GM12864 (cell line): ENCODE results near the gene MYF5.

Experiments
- DNase-seq: peaks from one replicate; pipeline ENCODE4 v3.0.0-alpha.2; 2011; ENCODE audit warnings: low read depth
- H3K4me3 ChIP-seq: 2 replicates; pipeline ENCODE4 v1.5.1; 2011; ENCODE audit warnings: mild to moderate bottlenecking, low read depth, low read length, control low read depth
- TF ChIP-seq, protein P1 (sequence below): IDR thresholded peaks from 2 replicates; pipeline ENCODE4 v1.5.1; 2011; ENCODE audit warnings: low read depth, mild to moderate bottlenecking, moderate library complexity, low read length, control low read depth, inconsistent platforms; ENCODE audit errors: missing control alignments

The MYF5 gene

DNA sequence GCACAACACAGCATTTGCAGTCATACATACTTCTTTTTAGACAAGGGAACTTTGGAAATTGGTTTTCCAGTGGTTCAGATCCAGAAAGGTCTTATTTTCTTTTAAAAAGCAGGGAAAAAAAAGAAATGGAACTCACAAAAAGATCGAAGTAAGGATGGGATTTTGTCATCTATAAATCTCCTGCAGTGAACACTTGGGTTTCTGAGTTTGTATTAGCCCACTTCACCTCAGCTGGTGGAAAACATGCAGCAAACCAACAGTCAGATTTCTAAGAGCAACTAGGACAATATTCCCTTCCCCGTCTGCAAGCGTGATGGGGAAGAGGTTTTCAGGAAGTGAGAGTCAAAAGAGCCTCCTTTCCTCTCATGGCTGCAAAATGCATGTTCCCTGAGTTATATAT lies 4.6 kb downstream of the MYF5 start:
- DNase-seq: no peak
- TF ChIP-seq, protein P1, sequence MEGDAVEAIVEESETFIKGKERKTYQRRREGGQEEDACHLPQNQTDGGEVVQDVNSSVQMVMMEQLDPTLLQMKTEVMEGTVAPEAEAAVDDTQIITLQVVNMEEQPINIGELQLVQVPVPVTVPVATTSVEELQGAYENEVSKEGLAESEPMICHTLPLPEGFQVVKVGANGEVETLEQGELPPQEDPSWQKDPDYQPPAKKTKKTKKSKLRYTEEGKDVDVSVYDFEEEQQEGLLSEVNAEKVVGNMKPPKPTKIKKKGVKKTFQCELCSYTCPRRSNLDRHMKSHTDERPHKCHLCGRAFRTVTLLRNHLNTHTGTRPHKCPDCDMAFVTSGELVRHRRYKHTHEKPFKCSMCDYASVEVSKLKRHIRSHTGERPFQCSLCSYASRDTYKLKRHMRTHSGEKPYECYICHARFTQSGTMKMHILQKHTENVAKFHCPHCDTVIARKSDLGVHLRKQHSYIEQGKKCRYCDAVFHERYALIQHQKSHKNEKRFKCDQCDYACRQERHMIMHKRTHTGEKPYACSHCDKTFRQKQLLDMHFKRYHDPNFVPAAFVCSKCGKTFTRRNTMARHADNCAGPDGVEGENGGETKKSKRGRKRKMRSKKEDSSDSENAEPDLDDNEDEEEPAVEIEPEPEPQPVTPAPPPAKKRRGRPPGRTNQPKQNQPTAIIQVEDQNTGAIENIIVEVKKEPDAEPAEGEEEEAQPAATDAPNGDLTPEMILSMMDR: no peak
- no peak overlapping the region for H3K4me3 ChIP-seq

DNA sequence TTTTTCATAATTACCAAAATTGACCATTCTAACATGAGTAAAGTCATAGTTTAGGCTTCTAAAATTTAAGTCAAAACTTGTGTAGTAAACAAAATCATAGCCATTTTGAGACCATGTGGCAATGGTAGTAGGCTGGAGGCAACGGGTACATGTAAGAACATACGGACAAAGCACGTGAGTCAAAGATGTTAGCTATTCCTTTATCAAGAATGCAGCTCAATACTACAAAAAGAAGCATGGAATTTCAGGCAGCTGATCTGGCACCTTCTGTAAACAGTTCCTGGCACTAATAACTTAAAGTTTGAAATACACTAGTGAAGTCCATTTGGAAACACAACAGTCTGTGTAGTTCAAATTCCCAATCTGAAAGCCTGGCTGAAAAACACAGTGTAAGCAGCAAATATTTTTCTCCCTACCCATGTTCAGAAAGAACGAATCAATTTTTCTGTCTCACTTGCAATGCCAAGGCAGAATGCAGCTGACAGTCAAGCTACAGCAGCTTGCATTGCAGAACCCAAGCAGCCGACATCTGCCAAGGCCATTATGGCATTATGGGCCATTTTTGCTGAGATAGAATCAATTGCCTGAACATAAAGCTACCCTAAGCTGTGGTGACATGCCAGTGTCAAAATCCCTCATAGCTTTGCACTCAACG lies 29.3 kb downstream of the MYF5 start:
- TF ChIP-seq, protein P1: no peak
- no peak overlapping the region for H3K4me3 ChIP-seq
- DNase-seq: no peak

DNA sequence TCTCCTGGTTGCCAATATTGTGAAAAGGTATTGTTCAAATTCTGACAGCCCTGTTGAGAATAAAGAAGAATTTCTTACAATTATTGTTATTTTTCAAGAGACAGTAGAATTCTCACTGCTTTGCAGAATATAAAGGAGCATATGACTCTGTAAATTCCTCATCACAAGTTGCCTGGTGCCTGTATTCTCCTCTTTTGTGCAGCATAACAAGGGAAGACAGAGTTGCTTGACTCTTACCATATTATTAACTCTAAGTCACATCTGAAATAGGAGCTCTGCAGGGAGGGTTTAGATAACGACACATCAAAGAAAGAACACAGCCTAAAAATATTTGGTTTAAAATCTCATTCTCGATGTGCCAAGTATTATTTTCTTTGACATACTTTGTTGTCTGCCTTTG lies 31.1 kb downstream of the MYF5 start:
- H3K4me3 ChIP-seq: no peak overlapping the region
- DNase-seq: no peak
- TF ChIP-seq, protein P1: no peak

DNA sequence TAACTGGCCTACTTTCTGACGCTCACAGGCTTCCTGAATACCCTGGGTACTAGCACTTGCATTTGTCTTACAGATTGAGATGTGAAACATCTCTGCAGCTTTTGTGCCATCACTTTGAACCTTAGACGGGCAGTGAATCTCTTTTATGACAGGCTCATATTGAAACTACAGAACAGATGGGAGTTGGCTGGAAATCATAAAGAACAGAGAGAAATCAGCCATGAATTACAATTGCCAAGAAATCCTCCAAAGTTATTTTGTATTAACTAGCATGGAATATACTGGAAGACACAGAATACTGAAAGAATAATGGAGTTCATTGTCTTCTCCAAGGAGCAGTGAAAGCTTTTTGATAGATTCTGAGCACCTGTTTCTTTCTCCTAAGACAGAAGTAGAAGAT lies 32.7 kb downstream of the MYF5 start:
- no peak for DNase-seq
- TF ChIP-seq, protein P1: no peak
- H3K4me3 ChIP-seq: no peak overlapping the region

DNA sequence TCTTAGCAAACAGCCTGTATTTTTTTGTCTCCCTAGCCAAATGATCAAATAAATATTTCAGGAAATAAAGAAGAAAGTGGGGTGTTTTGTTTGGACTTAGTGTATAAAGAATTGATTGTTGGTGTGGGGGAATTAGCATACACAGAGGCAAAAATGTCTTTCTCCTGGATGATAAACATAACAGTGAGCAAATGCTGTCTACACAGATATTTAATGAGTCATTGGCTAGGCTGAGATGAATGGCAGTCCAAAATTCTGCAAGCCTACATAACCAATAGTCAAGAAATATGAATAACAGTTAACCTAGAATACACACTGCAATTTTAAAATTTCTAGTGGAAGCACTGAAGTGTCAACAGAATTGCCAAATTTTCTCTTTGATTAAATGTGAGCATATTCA lies 35.8 kb downstream of the MYF5 start:
- H3K4me3 ChIP-seq: no peak overlapping the region
- TF ChIP-seq, protein P1: no peak
- no peak for DNase-seq

DNA sequence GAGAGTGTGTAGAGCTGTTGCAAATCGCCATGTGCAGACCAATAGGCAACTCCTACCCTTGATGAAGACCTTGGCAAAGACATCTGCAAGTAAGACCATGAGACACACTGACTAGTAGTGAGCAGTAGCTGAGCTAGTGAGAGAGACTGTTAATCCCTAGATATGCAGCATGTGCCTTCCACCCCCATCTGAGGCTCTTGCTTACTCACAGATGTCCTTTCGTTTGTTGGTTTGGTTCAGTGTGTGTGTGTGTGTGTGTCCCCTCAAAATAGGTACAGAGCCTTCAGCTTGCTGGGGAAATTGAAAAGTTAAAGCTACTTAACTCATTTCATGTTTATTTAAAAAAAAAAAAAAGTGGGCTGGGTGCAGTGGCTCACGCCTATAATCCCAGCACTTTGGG lies 37.6 kb downstream of the MYF5 start:
- DNase-seq: no peak
- no peak overlapping the region for H3K4me3 ChIP-seq
- TF ChIP-seq, protein P1: no peak

DNA sequence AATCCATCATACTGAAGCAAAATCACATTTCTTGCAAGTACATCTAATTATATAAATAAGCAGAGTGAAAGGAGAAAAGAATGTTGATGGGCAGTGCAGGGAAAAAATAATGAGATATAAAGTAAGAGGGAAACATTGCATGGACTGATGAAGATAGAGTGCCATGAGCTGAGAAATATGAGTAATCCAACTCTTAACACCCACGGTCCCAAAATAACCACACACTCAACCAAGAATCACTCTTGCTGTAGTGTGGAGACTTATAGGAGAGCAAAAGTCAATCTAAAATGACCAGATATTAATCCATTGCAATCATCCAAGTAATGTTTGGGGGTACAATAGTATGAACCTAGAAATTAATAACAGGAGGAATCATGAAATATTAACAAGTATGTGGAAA lies 40.2 kb downstream of the MYF5 start:
- TF ChIP-seq, protein P1: no peak
- H3K4me3 ChIP-seq: no peak overlapping the region
- DNase-seq: no peak
